T-helper 1 cell treated with Interleukin-12 subunit alpha and Interleukin-12 subunit beta and Interleukin-4 antibody, amounts not matched to agents 30 ng/mL and 1 ng/mL, for 36 hours (primary cell): ENCODE measurements around the gene MEGF11. TPM values are rescaled to one million over a fixed set of nuclear protein-coding genes. Genes with fewer than 3 reads are reported as not detected.

Experiments
- intact Hi-C: fragments of 100-400 bp; cut with micrococcal nuclease; formaldehyde crosslinking; loops from one replicate; pipeline ENCODE4 v1.15.1; 2024
- total RNA-seq: library from RNA; stranded (reverse); gene quantifications from 2 replicates; pipeline ENCODE4 v1.2.3, GENCODE V29; 2022

The MEGF11 gene
- total RNA-seq, 1 donor from 2014 or later, result 0.78 TPM

- intact Hi-C loops, result no loop called here
These were observed 326.7 kb downstream of the MEGF11 start for GRCh38 chr15:65926899-65927298.

- intact Hi-C loops, result no loop called here
These were observed 327.1 kb downstream of the MEGF11 start for GRCh38 chr15:65926459-65926858.

GRCh38 chr15:65925338-65925737 lies 328.2 kb downstream of the MEGF11 start:
- intact Hi-C loops, result no loop called here

- intact Hi-C loops, result no loop called here
These were observed 329.5 kb downstream of the MEGF11 start for GRCh38 chr15:65924004-65924403.

- intact Hi-C loops, result no loop called here
These were observed 330.3 kb downstream of the MEGF11 start for GRCh38 chr15:65923264-65923663.

- intact Hi-C loops, result no loop called here
These were observed 330.9 kb downstream of the MEGF11 start for GRCh38 chr15:65922621-65923020.

- intact Hi-C loops, result no loop called here
These were observed 331.8 kb downstream of the MEGF11 start for GRCh38 chr15:65921780-65922179.

GRCh38 chr15:65920825-65921309 lies 332.7 kb downstream of the MEGF11 start:
- intact Hi-C loops, result no loop called here

- intact Hi-C loops, result no loop called here
These were observed 333.4 kb downstream of the MEGF11 start for GRCh38 chr15:65920121-65920520.

- intact Hi-C loops, result no loop called here
These were observed 334.2 kb downstream of the MEGF11 start for GRCh38 chr15:65919353-65919752.

- intact Hi-C loops, result no loop called here
These were observed 334.6 kb downstream of the MEGF11 start for GRCh38 chr15:65918945-65919344.

- intact Hi-C loops, result no loop called here
These were observed 335.1 kb downstream of the MEGF11 start for GRCh38 chr15:65918357-65918920.

GRCh38 chr15:65917936-65918335 lies 335.6 kb downstream of the MEGF11 start:
- intact Hi-C loops, result loop anchor here (1.0 to 2.0 kb wide), 4 partner anchors 15 to 49 kb away; partner anchors contain the start of gene RAB11A

- intact Hi-C loops, result loop anchor here (1.0 to 2.0 kb wide), 4 partner anchors 15 to 49 kb away; partner anchors contain the start of gene RAB11A
These were observed 336.2 kb downstream of the MEGF11 start for GRCh38 chr15:65917407-65917756.

- intact Hi-C loops, result loop anchor here (1.0 to 2.0 kb wide), 4 partner anchors 14 to 48 kb away; partner anchors contain the start of gene RAB11A
These were observed 336.7 kb downstream of the MEGF11 start for GRCh38 chr15:65916664-65917406.

- intact Hi-C loops, result loop anchor here (2.0 kb wide), 2 partner anchors 13 to 47 kb away; partner anchors contain the start of gene RAB11A
These were observed 337.4 kb downstream of the MEGF11 start for GRCh38 chr15:65916041-65916663.

- intact Hi-C loops, result no loop called here
These were observed 338.3 kb downstream of the MEGF11 start for GRCh38 chr15:65914981-65915925.

- intact Hi-C loops, result no loop called here
These were observed 339.2 kb downstream of the MEGF11 start for GRCh38 chr15:65914386-65914785.

- intact Hi-C loops, result no loop called here
These were observed 339.8 kb downstream of the MEGF11 start for GRCh38 chr15:65913631-65914199.

- intact Hi-C loops, result no loop called here
These were observed 341.3 kb downstream of the MEGF11 start for GRCh38 chr15:65912235-65912634.

GRCh38 chr15:65910341-65910740 lies 343.2 kb downstream of the MEGF11 start:
- intact Hi-C loops, result no loop called here
